HG03060 (cell line): ENCODE data around the gene ARMC9.
"Not testable (repeated sequence)": the region's sequence is repeated elsewhere in the genome, so short reads cannot be mapped to it uniquely, and the experiment has no call there.

Source experiments
- ATAC-seq: cut with Tn5 transposase; IDR thresholded peaks from one replicate; pipeline ENCODE4 v1.9.1; 2021; ENCODE audit warnings: low read depth, moderate number of reproducible peaks; ENCODE audit not compliant: unreplicated experiment

The ARMC9 gene

GRCh38 chr2:231278868-231279267, 80.4 kb downstream of the ARMC9 start:
- no peak for ATAC-seq

GRCh38 chr2:231280846-231281245, 82.4 kb downstream of the ARMC9 start:
- ATAC-seq = no peak

GRCh38 chr2:231284296-231284695, 85.9 kb downstream of the ARMC9 start:
- ATAC-seq = no peak

GRCh38 chr2:231286964-231287363, 88.5 kb downstream of the ARMC9 start:
- no peak for ATAC-seq

GRCh38 chr2:231287696-231288095, 89.3 kb downstream of the ARMC9 start:
- ATAC-seq = no peak

- ATAC-seq = no peak
Measured at GRCh38 chr2:231288590-231288989, 90.2 kb downstream of the ARMC9 start.

GRCh38 chr2:231290321-231291015, 92.0 kb downstream of the ARMC9 start:
- ATAC-seq = no peak

GRCh38 chr2:231292472-231293134, 94.2 kb downstream of the ARMC9 start:
- no peak for ATAC-seq

- no peak for ATAC-seq
Measured at GRCh38 chr2:231293163-231293562, 94.7 kb downstream of the ARMC9 start.

GRCh38 chr2:231294116-231294515, 95.7 kb downstream of the ARMC9 start:
- ATAC-seq = no peak

- no peak for ATAC-seq
Measured at GRCh38 chr2:231294571-231295362, 96.3 kb downstream of the ARMC9 start.

- ATAC-seq = no peak
Measured at GRCh38 chr2:231295363-231295655, 96.9 kb downstream of the ARMC9 start.

GRCh38 chr2:231296401-231296974, 98.1 kb downstream of the ARMC9 start:
- no peak for ATAC-seq

GRCh38 chr2:231297108-231297908, 98.9 kb downstream of the ARMC9 start:
- no peak for ATAC-seq

GRCh38 chr2:231298091-231298490, 99.7 kb downstream of the ARMC9 start:
- ATAC-seq = no peak

GRCh38 chr2:231299267-231299666, 100.8 kb downstream of the ARMC9 start:
- ATAC-seq = no peak

GRCh38 chr2:231300020-231300721, 101.7 kb downstream of the ARMC9 start:
- no peak for ATAC-seq

GRCh38 chr2:231300722-231301076, 102.3 kb downstream of the ARMC9 start:
- no peak for ATAC-seq

- not testable (repeated sequence) for ATAC-seq
Measured at GRCh38 chr2:231304259-231304658, 105.8 kb downstream of the ARMC9 start.

- no peak for ATAC-seq
Measured at GRCh38 chr2:231305221-231305620, 106.8 kb downstream of the ARMC9 start.
